ENCODE results near the gene NUP62. TPM values are rescaled to one million over a fixed set of nuclear protein-coding genes. Genes with fewer than 3 reads are reported as not detected.

Gene NUP62
- total and polyA plus RNA-seq, 2 experiments from 2014 or later: 55.5 to 99.4 TPM

DNA sequence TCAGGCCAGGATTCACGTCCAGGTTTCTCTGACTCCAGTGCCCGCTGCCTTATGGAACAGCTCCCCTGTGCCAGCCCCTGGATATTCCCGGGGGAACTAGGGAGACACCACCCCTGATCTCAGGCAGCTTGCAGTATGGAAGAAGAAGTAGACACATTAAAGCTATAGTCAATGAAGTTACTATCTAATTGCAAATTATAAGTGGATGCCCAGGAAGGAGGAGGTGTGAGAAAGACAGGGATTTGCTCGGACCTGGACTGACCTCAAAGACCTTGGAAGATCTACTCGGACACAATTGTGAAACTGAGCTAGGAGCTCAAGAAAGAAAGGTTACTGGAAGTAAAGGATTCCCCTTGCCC lies 21.3 kb upstream of the NUP62 start (continued):
- TF ChIP-seq EZH2phosphoT487 (IDR thresholded peaks at IDR 0.05; ENCODE audit: unreplicated experiment) (no peak), EZH2 (IDR thresholded peaks at IDR 0.05; ENCODE audit: low read depth, unreplicated experiment) (no peak), JUNB (IDR thresholded peaks at IDR 0.05; ENCODE audit: unreplicated experiment) (no peak), ZNF114 (CRISPR knock-in tag; IDR thresholded peaks at IDR 0.05) (no peak), STAT1 (IDR thresholded peaks at IDR 0.05; ENCODE audit: unreplicated experiment) (no peak)
- TF ChIP-seq, protein P1, sequence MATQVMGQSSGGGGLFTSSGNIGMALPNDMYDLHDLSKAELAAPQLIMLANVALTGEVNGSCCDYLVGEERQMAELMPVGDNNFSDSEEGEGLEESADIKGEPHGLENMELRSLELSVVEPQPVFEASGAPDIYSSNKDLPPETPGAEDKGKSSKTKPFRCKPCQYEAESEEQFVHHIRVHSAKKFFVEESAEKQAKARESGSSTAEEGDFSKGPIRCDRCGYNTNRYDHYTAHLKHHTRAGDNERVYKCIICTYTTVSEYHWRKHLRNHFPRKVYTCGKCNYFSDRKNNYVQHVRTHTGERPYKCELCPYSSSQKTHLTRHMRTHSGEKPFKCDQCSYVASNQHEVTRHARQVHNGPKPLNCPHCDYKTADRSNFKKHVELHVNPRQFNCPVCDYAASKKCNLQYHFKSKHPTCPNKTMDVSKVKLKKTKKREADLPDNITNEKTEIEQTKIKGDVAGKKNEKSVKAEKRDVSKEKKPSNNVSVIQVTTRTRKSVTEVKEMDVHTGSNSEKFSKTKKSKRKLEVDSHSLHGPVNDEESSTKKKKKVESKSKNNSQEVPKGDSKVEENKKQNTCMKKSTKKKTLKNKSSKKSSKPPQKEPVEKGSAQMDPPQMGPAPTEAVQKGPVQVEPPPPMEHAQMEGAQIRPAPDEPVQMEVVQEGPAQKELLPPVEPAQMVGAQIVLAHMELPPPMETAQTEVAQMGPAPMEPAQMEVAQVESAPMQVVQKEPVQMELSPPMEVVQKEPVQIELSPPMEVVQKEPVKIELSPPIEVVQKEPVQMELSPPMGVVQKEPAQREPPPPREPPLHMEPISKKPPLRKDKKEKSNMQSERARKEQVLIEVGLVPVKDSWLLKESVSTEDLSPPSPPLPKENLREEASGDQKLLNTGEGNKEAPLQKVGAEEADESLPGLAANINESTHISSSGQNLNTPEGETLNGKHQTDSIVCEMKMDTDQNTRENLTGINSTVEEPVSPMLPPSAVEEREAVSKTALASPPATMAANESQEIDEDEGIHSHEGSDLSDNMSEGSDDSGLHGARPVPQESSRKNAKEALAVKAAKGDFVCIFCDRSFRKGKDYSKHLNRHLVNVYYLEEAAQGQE (IDR thresholded peaks at IDR 0.05; ENCODE audit: unreplicated experiment): no peak
- TF ChIP-seq, protein P2, sequence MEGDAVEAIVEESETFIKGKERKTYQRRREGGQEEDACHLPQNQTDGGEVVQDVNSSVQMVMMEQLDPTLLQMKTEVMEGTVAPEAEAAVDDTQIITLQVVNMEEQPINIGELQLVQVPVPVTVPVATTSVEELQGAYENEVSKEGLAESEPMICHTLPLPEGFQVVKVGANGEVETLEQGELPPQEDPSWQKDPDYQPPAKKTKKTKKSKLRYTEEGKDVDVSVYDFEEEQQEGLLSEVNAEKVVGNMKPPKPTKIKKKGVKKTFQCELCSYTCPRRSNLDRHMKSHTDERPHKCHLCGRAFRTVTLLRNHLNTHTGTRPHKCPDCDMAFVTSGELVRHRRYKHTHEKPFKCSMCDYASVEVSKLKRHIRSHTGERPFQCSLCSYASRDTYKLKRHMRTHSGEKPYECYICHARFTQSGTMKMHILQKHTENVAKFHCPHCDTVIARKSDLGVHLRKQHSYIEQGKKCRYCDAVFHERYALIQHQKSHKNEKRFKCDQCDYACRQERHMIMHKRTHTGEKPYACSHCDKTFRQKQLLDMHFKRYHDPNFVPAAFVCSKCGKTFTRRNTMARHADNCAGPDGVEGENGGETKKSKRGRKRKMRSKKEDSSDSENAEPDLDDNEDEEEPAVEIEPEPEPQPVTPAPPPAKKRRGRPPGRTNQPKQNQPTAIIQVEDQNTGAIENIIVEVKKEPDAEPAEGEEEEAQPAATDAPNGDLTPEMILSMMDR (conservative IDR thresholded peaks at IDR 0.05; ENCODE audit: low read depth in 2 of 2): no peak

DNA sequence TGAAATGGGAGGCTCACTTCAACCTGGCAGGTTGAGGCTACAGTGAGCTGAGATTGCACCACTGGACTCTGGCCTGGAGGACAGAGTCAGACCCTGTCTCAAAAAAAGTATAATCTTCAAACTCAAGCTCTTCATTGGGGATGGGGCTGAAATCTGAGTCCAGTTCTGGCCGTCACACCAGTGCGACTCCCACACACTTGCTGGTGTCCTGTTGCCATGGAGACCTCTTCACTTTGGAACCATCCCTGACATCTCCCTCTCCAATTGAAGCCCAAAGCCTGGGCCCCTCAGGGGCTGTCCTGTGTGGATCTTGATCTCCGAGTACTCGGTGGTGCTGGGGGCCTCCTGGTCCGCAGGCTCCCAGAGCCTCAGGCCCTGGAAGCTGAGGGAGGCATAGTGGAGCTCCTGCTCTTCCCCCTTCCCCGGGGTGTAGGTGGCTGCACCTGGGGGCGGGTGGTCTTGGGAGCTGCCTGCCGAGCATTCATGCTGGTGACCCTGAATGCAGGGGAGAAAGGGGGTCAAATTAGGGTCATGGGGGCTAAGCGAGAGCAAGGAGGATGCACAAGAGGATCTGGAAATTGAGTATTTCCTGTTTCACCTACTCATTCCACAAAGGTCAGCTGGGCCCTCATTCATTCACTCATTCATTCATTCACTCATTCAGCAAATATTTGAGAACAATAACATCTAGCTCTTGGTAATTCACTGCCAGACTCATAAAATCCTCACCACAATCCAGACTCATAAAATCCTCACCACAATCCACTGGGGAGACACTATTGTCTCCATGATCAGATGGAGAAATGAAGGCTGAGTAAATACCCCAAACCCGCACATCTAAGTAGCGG lies 20.7 kb upstream of the NUP62 start:
- no peak overlapping the region for H2AFZ ChIP-seq
- Mint-ChIP-seq H3K4me3 (no peak overlapping the region), H3K36me3 (ENCODE audit: low read depth) (no peaks in the 10 kb centered on the region; the same call in 2 of the 3 replicates), H3K4me1 (peaks cover 20% of the 10 kb centered on the region), H3K27ac (no peak overlapping the region), H3K9me3 (peaks cover 15% of the 10 kb centered on the region), H3K27me3 (ENCODE audit: insufficient read depth, low read depth, poor library complexity) (peaks cover 14% of the 10 kb centered on the region)
- H3K27ac ChIP-seq (ENCODE audit: low read depth): no peak overlapping the region
- no peaks in the 10 kb centered on the region for H3F3A ChIP-seq (replicated peaks; ENCODE audit: low read depth)
- H3K4me1 ChIP-seq (ENCODE audit: insufficient read depth): peaks cover 14% of the 10 kb centered on the region; the same call in 1 of the 2 replicates
- no peaks in the 10 kb centered on the region for H3K9me2 ChIP-seq (ENCODE audit: insufficient read depth)
- H3K79me2 ChIP-seq (replicated peaks; ENCODE audit: insufficient read depth): no peaks in the 10 kb centered on the region
- H3K4me2 ChIP-seq: no peak overlapping the region
- H3K4me3 ChIP-seq: no peak overlapping the region
- no peaks in the 10 kb centered on the region for H3K27me3 ChIP-seq (ENCODE audit: insufficient read depth)
- no peaks in the 10 kb centered on the region for H4K20me1 ChIP-seq (replicated peaks; ENCODE audit: insufficient read depth)
- ATAC-seq (no peak), DNase-seq (ENCODE audit: low spot score) (no peak)
- no peaks in the 10 kb centered on the region for H3K36me3 ChIP-seq (ENCODE audit: insufficient read depth)
- TF ChIP-seq, protein P1 (IDR thresholded peaks at IDR 0.05; ENCODE audit: unreplicated experiment): no peak
- no peak for TF ChIP-seq EZH2phosphoT487 (IDR thresholded peaks at IDR 0.05; ENCODE audit: unreplicated experiment)
- no peak for TF ChIP-seq ZNF331 (CRISPR knock-in tag; IDR thresholded peaks at IDR 0.05; ENCODE audit: low read depth)
- no peak for TF ChIP-seq NANOG (IDR thresholded peaks at IDR 0.05; ENCODE audit: borderline replicate concordance)
